Choroid plexus epithelial cell (primary cell): ENCODE data around the gene ABI3BP.
A peak's percentile ranks its signal among the peaks of the same experiment; 100 is the strongest.
"Not testable (repeated sequence)": the region's sequence is repeated elsewhere in the genome, so short reads cannot be mapped to it uniquely, and the experiment has no call there.

Experiments used
- DNase-seq: peaks from one replicate; pipeline ENCODE4 v3.0.0-alpha.2; 2010; ENCODE audit warnings: low read depth
- H3K4me3 ChIP-seq: 2 replicates; pipeline ENCODE4 v1.5.1; 2011; ENCODE audit warnings: low read depth, mild to moderate bottlenecking, control low read depth, low read length, moderate library complexity
- CTCF ChIP-seq: conservative IDR thresholded peaks from 2 replicates; pipeline ENCODE4 v1.5.1; 2011; ENCODE audit warnings: low read depth, mild to moderate bottlenecking, control low read depth, inconsistent platforms, low read length, moderate library complexity

ABI3BP gene

GRCh38 chr3:100947119-100947518 lies 46.1 kb downstream of the ABI3BP start:
- no peak for TF ChIP-seq CTCF
- DNase-seq: no peak
- H3K4me3 ChIP-seq: no peak overlapping the region

GRCh38 chr3:100946096-100946495 lies 47.1 kb downstream of the ABI3BP start:
- not testable (repeated sequence) for H3K4me3 ChIP-seq, DNase-seq

GRCh38 chr3:100941451-100941850 lies 51.8 kb downstream of the ABI3BP start:
- no peak for DNase-seq
- H3K4me3 ChIP-seq: no peak overlapping the region
- TF ChIP-seq CTCF: no peak

GRCh38 chr3:100941041-100941440 lies 52.2 kb downstream of the ABI3BP start:
- no peak overlapping the region for H3K4me3 ChIP-seq
- DNase-seq: no peak
- no peak for TF ChIP-seq CTCF

- H3K4me3 ChIP-seq: no peak overlapping the region
- no peak for TF ChIP-seq CTCF
- no peak for DNase-seq
These were observed 56.3 kb downstream of the ABI3BP start for GRCh38 chr3:100936931-100937330.

GRCh38 chr3:100932491-100932890 lies 60.7 kb downstream of the ABI3BP start:
- TF ChIP-seq CTCF: no peak
- H3K4me3 ChIP-seq: no peak overlapping the region
- DNase-seq: no peak

- no peak overlapping the region for H3K4me3 ChIP-seq
- peak; percentile 80 for DNase-seq
- no peak for TF ChIP-seq CTCF
These were observed 64.4 kb downstream of the ABI3BP start for GRCh38 chr3:100928638-100929428.
